OCI-LY3 (cell line): Measurements from ENCODE around the gene ZNF730.
"Not testable (repeated sequence)": the region's sequence is repeated elsewhere in the genome, so short reads cannot be mapped to it uniquely, and the experiment has no call there.

Experiments used
- H2AFZ ChIP-seq: fragments of 200-600, 300-600 bp; shearing (Covaris generic); 2 replicates; pipeline ENCODE4 v1.6.0; 2014; ENCODE audit warnings: antibody characterized with exemption, low read depth, low read length
- H3K27ac ChIP-seq: fragments of 200-600, 300-600 bp; sonication (generic); 2 replicates; pipeline ENCODE4 v1.5.1; 2014; ENCODE audit warnings: mild to moderate bottlenecking, low read length, moderate library complexity, mixed read lengths
- H3K27me3 ChIP-seq: fragments of 200-600, 300-600 bp; sonication (generic); 2 replicates; pipeline ENCODE4 v1.6.1; 2014; ENCODE audit warnings: low read depth, low read length, mixed read lengths
- H3K36me3 ChIP-seq: fragments of 200-600, 300-600 bp; sonication (generic); replicated peaks from 2 replicates; pipeline ENCODE3; 2014; ENCODE audit warnings: low read depth, low read length, mixed read lengths
- H3K4me1 ChIP-seq: fragments of 300-600, 200-600 bp; sonication (generic); 2 replicates; pipeline ENCODE4 v1.6.1; 2014; ENCODE audit warnings: low read length, mixed read lengths
- H3K4me2 ChIP-seq: fragments of 200-600, 300-600 bp; sonication (generic); 2 replicates; pipeline ENCODE4 v1.6.1; 2014; ENCODE audit warnings: low read length, mixed read lengths
- H3K4me3 ChIP-seq: fragments of 300-600, 200-600 bp; sonication (generic); 2 replicates; pipeline ENCODE4 v1.5.1; 2014; ENCODE audit warnings: antibody characterized with exemption, mild to moderate bottlenecking, low read length, moderate library complexity
- H3K79me2 ChIP-seq: fragments of 300-600, 200-600 bp; shearing (Covaris generic); 2 replicates; pipeline ENCODE4 v1.6.1; 2014; ENCODE audit warnings: mild to moderate bottlenecking, low read length, mixed read lengths
- H3K9ac ChIP-seq: fragments of 300-600, 200-600 bp; shearing (Covaris generic); 2 replicates; pipeline ENCODE4 v1.6.0; 2014; ENCODE audit warnings: mild to moderate bottlenecking, low read length, moderate library complexity
- H3K9me3 ChIP-seq: fragments of 200-600, 300-600 bp; shearing (Covaris generic); 2 replicates; pipeline ENCODE4 v1.6.1; 2014; ENCODE audit warnings: low read length, mixed read lengths; ENCODE audit not compliant: insufficient read depth
- H4K20me1 ChIP-seq: fragments of 200-600, 300-600 bp; sonication (generic); 2 replicates; pipeline ENCODE4 v1.6.1; 2016; ENCODE audit warnings: low read length, mixed read lengths; ENCODE audit not compliant: insufficient read depth
- EZH2phosphoT487 ChIP-seq: fragments of 200-600 bp; shearing (Covaris generic); IDR thresholded peaks from 2 replicates; pipeline ENCODE4 v1.6.1; 2018; ENCODE audit warnings: antibody characterized with exemption, mixed run types, low read depth
- TF ChIP-seq, protein P1 (sequence below): fragments of 200-600, 300-600 bp; sonication (generic); IDR thresholded peaks from 2 replicates; pipeline ENCODE4 v1.5.1; 2014; ENCODE audit warnings: antibody characterized with exemption, low read length, low read depth

Gene ZNF730

DNA sequence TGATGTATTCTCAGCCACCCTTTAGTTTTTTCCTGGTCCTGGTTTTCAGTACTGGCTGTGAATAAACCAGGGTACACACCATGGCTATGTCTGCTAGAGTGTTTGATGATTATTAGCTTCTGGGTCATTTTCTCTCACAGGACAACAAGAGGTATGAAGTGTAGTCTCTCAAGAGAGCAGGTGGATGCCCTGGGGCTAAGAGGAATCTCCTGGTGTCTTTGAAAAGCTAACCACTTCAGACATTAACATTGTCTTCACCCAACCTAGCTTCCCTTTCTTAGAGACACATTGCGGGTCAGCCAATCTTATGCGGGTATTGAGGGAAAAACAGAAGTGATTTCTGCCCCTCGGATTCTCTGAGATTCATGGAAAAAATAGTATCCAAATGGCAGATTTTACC, 1.6 kb downstream of the ZNF730 start:
- TF ChIP-seq, protein P1, sequence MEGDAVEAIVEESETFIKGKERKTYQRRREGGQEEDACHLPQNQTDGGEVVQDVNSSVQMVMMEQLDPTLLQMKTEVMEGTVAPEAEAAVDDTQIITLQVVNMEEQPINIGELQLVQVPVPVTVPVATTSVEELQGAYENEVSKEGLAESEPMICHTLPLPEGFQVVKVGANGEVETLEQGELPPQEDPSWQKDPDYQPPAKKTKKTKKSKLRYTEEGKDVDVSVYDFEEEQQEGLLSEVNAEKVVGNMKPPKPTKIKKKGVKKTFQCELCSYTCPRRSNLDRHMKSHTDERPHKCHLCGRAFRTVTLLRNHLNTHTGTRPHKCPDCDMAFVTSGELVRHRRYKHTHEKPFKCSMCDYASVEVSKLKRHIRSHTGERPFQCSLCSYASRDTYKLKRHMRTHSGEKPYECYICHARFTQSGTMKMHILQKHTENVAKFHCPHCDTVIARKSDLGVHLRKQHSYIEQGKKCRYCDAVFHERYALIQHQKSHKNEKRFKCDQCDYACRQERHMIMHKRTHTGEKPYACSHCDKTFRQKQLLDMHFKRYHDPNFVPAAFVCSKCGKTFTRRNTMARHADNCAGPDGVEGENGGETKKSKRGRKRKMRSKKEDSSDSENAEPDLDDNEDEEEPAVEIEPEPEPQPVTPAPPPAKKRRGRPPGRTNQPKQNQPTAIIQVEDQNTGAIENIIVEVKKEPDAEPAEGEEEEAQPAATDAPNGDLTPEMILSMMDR: no peak
- no peak for TF ChIP-seq EZH2phosphoT487
- Histone ChIP-seq H3K9me3 (no peaks in the 10 kb centered on the region), H3K4me2 (no peak overlapping the region), H4K20me1 (no peaks in the 10 kb centered on the region), H2AFZ (no peak overlapping the region), H3K4me1 (no peaks in the 10 kb centered on the region), H3K27me3 (no peaks in the 10 kb centered on the region), H3K79me2 (no peaks in the 10 kb centered on the region), H3K27ac (no peak overlapping the region), H3K4me3 (no peak overlapping the region), H3K9ac (no peak overlapping the region), H3K36me3 (peaks cover 47% of the 10 kb centered on the region)

DNA sequence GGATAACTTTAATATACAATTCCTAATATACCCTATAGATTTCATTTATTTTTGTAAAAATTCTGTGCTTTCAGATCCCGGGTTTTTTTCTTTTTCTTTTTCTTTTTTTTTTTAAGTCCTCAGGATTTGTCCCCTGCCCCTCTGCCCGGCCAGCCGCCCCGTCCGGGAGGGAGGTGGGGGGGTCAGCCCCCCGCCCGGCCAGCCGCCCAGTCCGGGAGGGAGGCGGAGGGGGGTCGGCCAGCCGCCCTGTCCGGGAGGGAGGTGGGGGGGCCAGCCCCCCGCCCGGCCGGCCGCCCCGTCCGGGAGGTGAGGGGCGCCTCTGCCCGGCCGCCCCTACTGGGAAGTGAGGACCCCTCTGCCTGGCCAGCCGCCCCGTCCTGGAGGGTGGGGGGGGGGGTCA, 17.4 kb downstream of the ZNF730 start:
- not testable (repeated sequence) for H3K27me3 ChIP-seq, H3K4me3 ChIP-seq, H4K20me1 ChIP-seq

DNA sequence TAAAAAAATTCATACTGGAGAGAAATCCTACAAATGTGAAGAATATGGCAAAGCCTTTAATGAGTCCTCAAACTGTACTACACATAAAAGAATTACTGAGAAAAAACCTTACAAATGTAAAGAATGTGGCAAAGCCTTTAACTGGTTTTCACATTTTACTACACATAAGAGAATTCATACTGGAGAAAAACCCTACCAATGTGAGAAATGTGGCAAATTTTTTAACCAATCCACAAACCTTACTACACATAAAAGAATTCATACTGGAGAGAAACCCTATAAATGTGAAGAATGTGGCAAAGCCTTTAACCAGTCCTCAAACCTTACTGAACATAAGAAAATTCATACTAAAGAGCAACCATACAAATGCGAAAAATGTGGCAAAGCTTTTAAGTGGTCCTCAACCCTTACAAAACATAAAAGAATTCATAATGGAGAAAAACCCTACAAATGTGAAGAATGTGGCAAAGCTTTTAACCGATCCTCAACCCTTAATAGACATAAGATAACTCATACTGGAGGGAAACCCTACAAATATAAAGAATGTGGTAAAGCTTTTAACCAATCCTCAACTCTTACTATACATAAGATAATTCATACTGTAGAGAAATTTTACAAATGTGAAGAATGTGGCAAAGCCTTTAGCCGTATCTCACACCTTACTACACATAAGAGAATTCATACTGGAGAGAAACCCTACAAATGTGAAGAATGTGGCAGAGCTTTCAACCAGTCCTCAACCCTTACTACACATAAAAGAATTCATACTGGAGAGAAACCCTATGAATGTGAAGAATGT, 29.0 kb downstream of the ZNF730 start:
- Histone ChIP-seq H3K79me2 (no peaks in the 10 kb centered on the region), H3K4me1 (no peaks in the 10 kb centered on the region), H3K27me3 (no peaks in the 10 kb centered on the region), H4K20me1 (no peaks in the 10 kb centered on the region), H2AFZ (no peak overlapping the region), H3K27ac (no peak overlapping the region), H3K9me3 (peaks cover 41% of the 10 kb centered on the region), H3K4me3 (no peak overlapping the region), H3K9ac (no peak overlapping the region), H3K36me3 (peaks cover 48% of the 10 kb centered on the region), H3K4me2 (no peak overlapping the region)
- TF ChIP-seq, protein P1: no peak
- no peak for TF ChIP-seq EZH2phosphoT487

More for the DNA sequence above, 17.4 kb downstream of the ZNF730 start:
- not testable (repeated sequence) for H3K9ac ChIP-seq, H2AFZ ChIP-seq, H3K27ac ChIP-seq, H3K4me1 ChIP-seq, H3K4me2 ChIP-seq, H3K9me3 ChIP-seq, H3K79me2 ChIP-seq
- H3K36me3 ChIP-seq: peaks cover 31% of the 10 kb centered on the region

DNA sequence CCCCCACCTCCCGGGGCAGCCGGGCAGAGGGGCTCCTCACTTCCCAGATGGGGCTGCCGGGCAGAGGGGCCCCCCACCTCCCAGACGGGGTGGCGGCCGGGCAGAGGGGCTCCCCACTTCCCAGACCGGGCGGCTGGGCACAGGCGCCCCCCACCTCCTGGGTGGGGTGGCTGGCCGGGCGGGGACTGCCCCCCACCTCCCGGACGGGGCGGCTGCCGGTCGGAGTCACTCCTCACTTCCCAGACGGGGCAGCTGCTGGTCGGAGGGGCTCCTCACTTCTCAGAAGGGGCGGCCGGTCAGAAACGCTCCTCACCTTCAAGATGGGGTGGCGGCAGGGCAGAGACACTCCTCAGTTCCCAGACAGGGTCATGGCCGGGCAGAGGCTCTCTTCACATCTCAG, 43.9 kb downstream of the ZNF730 start:
- no peaks in the 10 kb centered on the region for H3K4me1 ChIP-seq
- H3K27me3 ChIP-seq: no peaks in the 10 kb centered on the region
- H3K9ac ChIP-seq: no peak overlapping the region
- no peaks in the 10 kb centered on the region for H3K36me3 ChIP-seq
- H3K9me3 ChIP-seq: no peaks in the 10 kb centered on the region; the same call in 1 of the 2 replicates
- H3K4me2 ChIP-seq: no peak overlapping the region
- H3K27ac ChIP-seq: no peak overlapping the region
- H2AFZ ChIP-seq: no peak overlapping the region
- H4K20me1 ChIP-seq: no peaks in the 10 kb centered on the region
- no peak overlapping the region for H3K4me3 ChIP-seq
- no peaks in the 10 kb centered on the region for H3K79me2 ChIP-seq
- TF ChIP-seq, protein P1: no peak
- TF ChIP-seq EZH2phosphoT487: no peak

DNA sequence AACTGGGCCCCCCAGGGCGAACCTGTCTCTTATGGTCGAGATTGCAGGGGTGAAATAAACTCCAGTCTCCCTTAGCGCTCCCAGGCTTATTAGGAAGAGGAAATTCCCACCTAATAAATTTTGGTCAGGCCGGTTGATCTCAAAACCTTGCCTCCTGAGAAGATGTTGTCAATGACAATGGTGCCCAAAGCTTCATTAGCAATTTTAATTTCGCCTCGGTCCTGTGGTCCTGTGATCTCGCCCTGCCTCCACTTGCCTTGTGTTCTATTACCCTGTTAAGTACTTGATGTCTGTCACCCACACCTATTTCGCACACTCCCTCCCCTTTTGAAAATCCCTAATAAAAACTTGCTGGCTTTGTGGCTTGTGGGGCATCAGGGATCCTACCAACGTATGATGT, 51.5 kb downstream of the ZNF730 start:
- not testable (repeated sequence) for H3K9me3 ChIP-seq, H3K4me3 ChIP-seq, H3K27ac ChIP-seq, H3K4me2 ChIP-seq, H2AFZ ChIP-seq, H3K27me3 ChIP-seq, H4K20me1 ChIP-seq, H3K4me1 ChIP-seq, H3K36me3 ChIP-seq, H3K79me2 ChIP-seq, H3K9ac ChIP-seq
